ENCODE measurements around the gene PCSK5.

GRCh38 chr9:76044266-76044819, 153.9 kb downstream of the PCSK5 start:
- TF ChIP-seq, protein P1, sequence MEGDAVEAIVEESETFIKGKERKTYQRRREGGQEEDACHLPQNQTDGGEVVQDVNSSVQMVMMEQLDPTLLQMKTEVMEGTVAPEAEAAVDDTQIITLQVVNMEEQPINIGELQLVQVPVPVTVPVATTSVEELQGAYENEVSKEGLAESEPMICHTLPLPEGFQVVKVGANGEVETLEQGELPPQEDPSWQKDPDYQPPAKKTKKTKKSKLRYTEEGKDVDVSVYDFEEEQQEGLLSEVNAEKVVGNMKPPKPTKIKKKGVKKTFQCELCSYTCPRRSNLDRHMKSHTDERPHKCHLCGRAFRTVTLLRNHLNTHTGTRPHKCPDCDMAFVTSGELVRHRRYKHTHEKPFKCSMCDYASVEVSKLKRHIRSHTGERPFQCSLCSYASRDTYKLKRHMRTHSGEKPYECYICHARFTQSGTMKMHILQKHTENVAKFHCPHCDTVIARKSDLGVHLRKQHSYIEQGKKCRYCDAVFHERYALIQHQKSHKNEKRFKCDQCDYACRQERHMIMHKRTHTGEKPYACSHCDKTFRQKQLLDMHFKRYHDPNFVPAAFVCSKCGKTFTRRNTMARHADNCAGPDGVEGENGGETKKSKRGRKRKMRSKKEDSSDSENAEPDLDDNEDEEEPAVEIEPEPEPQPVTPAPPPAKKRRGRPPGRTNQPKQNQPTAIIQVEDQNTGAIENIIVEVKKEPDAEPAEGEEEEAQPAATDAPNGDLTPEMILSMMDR (IDR thresholded peaks at IDR 0.05; ENCODE audit: borderline replicate concordance, extremely low read depth, low read length, poor library complexity, severe bottlenecking): no peak
- TF ChIP-seq EZH2 (IDR thresholded peaks at IDR 0.05; ENCODE audit: borderline replicate concordance, low read depth, low read length, severe bottlenecking): no peak

Measured in DND-41 (cell line).